BE2C (cell line): ENCODE data around the gene ELMOD3.

ENCODE experiments used
- DNase-seq: peaks from one replicate; pipeline ENCODE4 v3.0.0-alpha.2; 2020
- H3K27me3 ChIP-seq: fragments of 250-450 bp; sonication (Bioruptor Pico); 2 replicates; pipeline ENCODE4 v1.5.1; 2020; ENCODE audit warnings: mild to moderate bottlenecking
- H3K36me3 ChIP-seq: fragments of 250-450 bp; sonication (Bioruptor Pico); 2 replicates; pipeline ENCODE4 v1.5.1; 2020; ENCODE audit warnings: mild to moderate bottlenecking
- H3K4me1 ChIP-seq: fragments of 250-450 bp; sonication (Bioruptor Pico); 2 replicates; pipeline ENCODE4 v1.5.1; 2020
- H3K4me3 ChIP-seq: 2 replicates; pipeline ENCODE4 v1.5.1; 2011; ENCODE audit warnings: low read depth, low read length
- H3K9me3 ChIP-seq: fragments of 250-450 bp; sonication (Bioruptor Pico); 2 replicates; pipeline ENCODE4 v1.5.1; 2020
- TF ChIP-seq, protein P1 (sequence below): IDR thresholded peaks from 2 replicates; pipeline ENCODE4 v1.5.1; 2012; ENCODE audit warnings: mild to moderate bottlenecking, low read depth, low read length

The ELMOD3 gene

DNA sequence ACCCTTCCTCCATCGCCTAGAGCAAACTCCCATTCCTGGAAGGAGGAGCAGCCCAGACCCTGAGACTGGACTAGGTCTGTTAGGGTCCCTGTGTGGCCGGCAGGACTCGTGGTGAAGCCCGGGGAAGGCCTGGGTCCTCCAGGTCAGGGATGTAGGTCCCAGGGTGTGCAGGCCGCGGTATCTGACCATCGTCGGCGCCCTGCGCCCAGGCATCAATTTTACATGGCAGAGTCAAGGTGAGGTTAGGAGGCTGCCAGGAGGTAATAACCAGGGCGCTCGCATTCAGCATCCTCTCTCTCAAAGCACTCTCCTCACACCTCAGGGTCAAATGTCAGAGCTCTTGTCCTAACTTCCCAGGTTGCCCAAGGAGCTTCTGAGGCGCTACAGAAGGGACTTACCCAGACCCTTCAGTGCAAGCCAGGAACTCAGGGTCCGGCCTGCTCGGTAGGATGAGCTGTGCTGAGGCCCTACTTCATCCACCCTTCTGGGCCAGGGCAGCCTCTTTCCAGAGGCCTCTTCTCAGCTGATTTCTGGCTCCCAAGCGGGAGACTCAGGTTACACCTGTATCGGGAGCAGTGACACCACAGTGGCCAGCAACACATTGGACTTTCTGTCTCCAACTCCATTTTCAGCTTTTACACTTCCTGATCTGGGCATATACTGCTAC lies 64.6 kb downstream of the ELMOD3 start:
- Histone ChIP-seq H3K9me3 (no peaks in the 10 kb centered on the region), H3K36me3 (no peaks in the 10 kb centered on the region), H3K4me1 (peaks cover 14% of the 10 kb centered on the region), H3K27me3 (no peaks in the 10 kb centered on the region), H3K4me3 (peak overlapping the region; percentile 64)
- DNase-seq: no peak
- TF ChIP-seq, protein P1, sequence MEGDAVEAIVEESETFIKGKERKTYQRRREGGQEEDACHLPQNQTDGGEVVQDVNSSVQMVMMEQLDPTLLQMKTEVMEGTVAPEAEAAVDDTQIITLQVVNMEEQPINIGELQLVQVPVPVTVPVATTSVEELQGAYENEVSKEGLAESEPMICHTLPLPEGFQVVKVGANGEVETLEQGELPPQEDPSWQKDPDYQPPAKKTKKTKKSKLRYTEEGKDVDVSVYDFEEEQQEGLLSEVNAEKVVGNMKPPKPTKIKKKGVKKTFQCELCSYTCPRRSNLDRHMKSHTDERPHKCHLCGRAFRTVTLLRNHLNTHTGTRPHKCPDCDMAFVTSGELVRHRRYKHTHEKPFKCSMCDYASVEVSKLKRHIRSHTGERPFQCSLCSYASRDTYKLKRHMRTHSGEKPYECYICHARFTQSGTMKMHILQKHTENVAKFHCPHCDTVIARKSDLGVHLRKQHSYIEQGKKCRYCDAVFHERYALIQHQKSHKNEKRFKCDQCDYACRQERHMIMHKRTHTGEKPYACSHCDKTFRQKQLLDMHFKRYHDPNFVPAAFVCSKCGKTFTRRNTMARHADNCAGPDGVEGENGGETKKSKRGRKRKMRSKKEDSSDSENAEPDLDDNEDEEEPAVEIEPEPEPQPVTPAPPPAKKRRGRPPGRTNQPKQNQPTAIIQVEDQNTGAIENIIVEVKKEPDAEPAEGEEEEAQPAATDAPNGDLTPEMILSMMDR: no peak

DNA sequence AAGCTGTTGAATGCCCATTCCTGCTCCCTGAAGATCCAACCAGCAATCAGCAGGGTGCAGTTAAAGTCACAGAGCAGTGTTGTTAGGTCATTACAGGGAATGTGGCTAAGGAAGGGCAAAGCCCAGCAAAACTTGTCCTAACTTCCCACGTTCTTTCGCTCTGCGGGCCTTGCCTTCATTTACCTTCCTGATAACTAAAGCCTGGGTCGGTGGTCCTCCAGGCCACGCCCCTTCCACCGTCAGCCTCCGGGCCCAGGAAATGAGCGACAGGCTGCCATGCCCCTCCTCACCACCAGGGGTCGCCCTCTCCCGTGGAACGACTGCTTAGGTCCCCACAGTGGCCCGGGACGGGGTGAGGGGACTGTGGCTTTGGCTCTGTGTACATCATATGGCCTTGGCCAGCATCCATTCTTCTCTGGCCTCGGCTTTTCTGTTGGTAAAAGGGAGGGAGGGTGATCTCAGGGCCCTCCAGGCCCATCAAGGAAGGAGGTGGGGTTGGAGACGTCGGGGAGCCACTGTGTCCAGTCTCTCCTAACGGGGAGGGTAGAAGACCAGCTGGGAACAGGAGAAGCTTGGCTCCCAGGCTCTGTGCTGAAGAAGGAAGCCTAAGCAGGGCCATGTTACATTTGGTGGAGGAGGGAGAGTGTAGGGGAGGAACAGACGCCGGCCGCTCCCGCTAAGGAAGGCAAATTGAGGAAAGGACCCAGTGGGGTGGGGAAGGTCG lies 66.1 kb downstream of the ELMOD3 start:
- Histone ChIP-seq H3K36me3 (no peaks in the 10 kb centered on the region), H3K27me3 (no peaks in the 10 kb centered on the region), H3K4me3 (no peak overlapping the region), H3K4me1 (peaks cover 14% of the 10 kb centered on the region), H3K9me3 (no peaks in the 10 kb centered on the region)
- peak; percentile 86 for DNase-seq
- TF ChIP-seq, protein P1: peak; percentile 70

DNA sequence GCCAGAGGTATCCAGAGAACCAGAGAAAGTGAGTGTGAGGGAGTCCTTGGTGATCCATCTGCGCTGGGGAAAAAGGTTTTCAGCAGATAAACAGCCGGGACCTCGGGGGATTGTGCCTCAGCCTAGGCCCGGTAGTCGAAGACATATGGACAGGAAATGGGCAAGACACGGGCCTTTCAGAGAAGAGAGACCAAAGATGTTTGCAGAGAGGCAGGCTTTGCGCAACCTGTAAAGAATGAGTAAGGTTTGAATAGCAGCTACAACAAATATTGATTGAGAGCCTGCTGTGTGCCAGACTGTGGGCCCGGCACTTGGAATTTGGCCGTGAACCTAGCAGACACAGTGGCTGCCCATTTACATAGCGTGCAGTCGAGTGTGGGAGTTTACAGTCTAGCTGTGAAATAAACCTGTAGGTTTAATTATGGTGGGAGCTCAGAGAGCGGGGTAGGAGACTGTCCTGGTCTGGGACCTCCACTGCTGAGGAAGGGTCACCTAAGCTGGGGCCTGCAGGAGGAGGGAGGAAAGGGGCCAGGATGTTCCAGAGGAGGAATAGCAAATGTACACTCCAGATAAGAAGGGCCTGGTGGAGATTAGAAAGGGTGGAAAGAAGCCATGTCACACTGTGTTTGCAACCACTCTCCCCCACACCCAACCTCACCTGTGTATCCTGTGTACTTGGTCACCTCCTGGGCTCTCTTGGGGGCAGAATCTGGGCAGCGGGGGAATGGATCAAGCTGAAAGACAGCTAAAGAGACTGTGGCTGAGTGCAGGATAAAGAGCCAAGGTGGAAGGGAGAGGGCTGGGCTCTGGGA lies 66.9 kb downstream of the ELMOD3 start:
- peaks cover 14% of the 10 kb centered on the region for H3K4me1 ChIP-seq
- DNase-seq: no peak
- H3K36me3 ChIP-seq: no peaks in the 10 kb centered on the region
- no peaks in the 10 kb centered on the region for H3K27me3 ChIP-seq
- H3K4me3 ChIP-seq: no peak overlapping the region
- no peaks in the 10 kb centered on the region for H3K9me3 ChIP-seq
- TF ChIP-seq, protein P1: no peak

DNA sequence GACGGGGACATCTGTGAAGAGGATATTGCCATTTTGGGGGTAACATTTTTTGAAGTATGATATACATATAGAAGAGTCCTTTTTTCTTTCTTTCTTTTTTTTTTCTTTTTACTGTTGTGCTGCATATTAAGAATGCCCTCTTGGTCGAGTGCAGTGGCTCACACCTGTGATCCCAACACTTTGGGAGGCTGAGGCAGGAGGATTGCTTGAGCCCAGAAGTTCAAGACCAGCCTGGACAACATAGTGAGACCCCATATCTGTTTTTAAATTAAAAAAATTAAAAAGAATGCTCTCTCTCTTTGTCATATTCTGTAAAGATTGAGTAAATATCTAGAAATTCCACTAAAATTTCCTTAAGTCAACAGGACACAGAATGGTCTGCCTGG lies 67.5 kb downstream of the ELMOD3 start:
- Histone ChIP-seq H3K4me3 (no peak overlapping the region), H3K4me1 (peaks cover 14% of the 10 kb centered on the region), H3K36me3 (no peaks in the 10 kb centered on the region), H3K27me3 (no peaks in the 10 kb centered on the region), H3K9me3 (no peaks in the 10 kb centered on the region)
- TF ChIP-seq, protein P1: no peak
- no peak for DNase-seq

DNA sequence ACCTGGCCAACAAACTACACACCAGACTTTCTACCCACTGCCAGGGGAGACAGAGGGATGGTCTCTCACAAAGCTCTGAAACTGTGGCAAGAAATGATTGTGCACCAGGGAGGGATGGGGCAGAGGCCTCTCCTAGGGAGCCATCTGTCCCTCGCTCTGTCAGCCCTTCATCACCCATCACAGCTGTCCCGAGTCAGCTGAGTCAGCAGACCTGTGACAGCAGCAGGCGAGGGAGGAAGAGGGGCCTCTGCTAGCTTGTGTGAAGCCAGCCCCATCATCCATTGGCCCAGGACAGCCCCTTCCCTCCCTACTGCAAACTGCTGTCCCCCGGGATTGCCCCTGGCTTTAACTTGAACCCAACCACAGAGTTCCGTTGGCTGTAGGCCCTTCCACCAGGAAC lies 69.0 kb downstream of the ELMOD3 start:
- H3K27me3 ChIP-seq: no peaks in the 10 kb centered on the region
- no peaks in the 10 kb centered on the region for H3K36me3 ChIP-seq
- no peaks in the 10 kb centered on the region for H3K9me3 ChIP-seq
- no peak for DNase-seq
- TF ChIP-seq, protein P1: no peak
- H3K4me3 ChIP-seq: no peak overlapping the region
- H3K4me1 ChIP-seq: peaks cover 11% of the 10 kb centered on the region; the same call in 1 of the 2 replicates
